ENCODE data around the gene NDNF.

The NDNF gene

DNA sequence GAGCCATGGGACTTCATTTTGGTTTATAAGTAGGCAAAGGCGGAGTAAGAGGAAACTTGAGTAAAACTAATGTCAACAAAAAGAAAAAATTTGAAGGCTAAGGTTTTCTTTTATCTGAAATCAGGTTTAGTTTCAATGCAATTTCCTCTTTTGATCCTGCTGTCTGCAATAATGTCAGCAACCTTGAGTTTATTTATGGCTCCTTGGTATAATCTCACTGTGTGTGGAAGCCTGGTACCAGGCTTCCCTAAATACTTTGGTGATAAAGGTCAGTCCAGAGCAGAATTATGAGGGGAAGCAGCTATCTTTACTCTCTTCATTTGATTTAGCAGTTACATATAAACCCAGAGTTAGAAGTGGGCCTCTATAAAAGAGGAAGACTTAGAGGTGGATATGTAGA, 57.8 kb downstream of the NDNF start:
- DNase-seq: no peak

GRCh38 chr4:121011780-121012340, 60.5 kb downstream of the NDNF start:
- DNase-seq: no peak

GRCh38 chr4:121011138-121011537, 61.2 kb downstream of the NDNF start:
- DNase-seq: no peak

DNA sequence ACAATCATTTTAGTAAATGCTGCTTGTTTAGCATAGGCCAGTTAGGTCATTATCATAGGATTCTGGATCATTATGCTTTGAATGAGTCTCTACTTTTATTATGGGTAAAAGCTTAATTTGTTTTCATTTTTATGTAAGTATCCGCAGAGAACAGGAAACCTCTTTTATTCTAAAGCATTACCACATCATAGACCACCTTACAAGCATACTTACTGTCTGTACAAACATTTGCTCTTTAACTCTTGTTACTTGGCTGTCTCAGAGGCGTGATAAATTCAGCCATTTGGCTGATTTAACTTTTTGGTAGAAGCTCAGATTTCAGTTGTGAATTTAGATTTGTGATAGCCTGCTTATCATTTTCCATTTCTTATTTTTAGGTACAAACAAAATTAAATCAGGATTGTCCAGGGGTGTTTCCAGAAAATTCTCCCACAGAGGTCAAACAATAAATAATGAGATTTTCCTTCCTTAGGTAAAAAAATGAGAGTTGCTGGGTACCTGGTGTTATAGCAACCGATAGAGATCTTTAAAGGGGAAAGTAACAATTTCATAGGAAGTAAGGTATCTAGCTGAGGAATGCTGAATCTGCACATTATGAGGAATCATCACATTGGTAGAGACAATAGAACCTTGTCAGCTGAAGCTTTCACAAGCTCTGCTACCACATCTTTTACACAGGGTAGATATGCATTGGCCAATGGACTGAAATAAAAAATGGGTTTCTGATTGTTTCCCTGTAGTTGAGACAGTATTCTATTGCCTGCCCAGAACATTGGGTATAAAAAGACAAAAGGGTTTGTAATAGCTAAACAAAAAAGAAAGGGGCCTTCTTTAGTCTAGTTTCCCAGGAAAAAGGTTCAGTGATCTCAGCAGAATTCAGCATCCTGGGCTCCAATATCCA, 62.5 kb downstream of the NDNF start:
- DNase-seq: no peak

- DNase-seq: no peak
Observed at GRCh38 chr4:121007660-121008059, 64.7 kb downstream of the NDNF start.

DNA sequence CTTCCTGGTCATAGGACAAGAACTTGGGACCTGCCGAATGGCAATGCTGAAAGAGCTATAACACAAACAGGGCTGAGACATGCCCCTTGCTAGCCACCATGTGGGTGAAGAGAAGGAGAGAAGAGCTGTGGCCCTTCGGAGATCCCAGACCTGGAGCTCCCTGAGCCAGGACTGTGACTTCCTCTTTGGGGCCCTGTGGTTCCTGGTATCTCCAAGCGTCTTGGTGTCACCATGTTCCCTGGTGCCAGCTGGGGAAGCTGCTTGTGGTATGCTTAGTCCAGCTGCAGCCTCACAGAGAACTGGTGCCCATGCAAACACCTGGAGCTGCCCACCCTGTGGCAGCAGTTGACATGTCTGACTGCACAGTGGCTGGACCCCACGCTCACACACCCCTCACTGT, 68.5 kb downstream of the NDNF start:
- DNase-seq: no peak

DNA sequence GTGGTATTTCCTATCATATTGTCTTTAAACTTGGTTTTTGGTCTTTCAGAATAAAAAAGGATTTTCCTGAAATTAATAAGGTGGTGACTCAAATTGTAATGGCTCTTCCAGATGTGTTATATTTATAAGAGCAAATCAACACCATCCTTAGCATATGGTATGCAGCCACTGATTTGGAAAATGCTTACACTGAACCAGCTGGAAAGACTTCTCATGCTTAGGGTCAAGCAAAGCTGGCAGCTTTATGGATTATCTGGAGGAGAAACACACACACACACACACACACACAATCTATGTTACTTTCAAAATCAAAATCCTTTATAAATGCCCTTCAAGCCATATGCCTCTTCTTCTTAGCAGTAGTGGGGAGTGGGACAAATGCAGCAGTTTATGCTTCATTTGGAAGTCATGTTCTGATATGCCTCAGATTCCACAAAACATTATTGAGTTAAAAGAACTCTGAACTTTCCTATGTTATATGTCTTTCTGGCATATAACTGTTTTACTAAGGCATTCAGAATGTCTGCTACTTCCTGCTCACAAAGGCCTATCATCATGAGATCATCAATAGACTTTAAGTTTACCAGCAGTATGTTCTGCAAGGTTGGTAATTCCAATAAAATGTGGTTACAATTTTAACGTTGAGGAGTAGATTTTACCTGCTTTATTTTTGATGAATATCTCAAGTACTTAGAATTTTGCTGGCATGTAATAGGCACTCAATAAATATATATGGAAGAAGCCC, 76.9 kb downstream of the NDNF start:
- DNase-seq: no peak

GRCh38 chr4:120994521-120994920, 77.8 kb downstream of the NDNF start:
- DNase-seq: no peak

GRCh38 chr4:120991885-120992284, 80.5 kb downstream of the NDNF start:
- DNase-seq: no peak

- DNase-seq: no peak
Observed at GRCh38 chr4:120990246-120990645, 82.1 kb downstream of the NDNF start.

Data from stimulated activated CD4-positive, alpha-beta T cell treated with anti-CD3 and anti-CD28 coated beads, Interleukin-12 subunit alpha, Interleukin-12 subunit beta, amount 100 ng/mL, for 4 hours (primary cell).